ENCODE measurements around the gene UHRF1.

The UHRF1 gene

GRCh38 chr19:4991996-4992698, 82.8 kb downstream of the UHRF1 start:
- DNase-seq = no peak

DNA sequence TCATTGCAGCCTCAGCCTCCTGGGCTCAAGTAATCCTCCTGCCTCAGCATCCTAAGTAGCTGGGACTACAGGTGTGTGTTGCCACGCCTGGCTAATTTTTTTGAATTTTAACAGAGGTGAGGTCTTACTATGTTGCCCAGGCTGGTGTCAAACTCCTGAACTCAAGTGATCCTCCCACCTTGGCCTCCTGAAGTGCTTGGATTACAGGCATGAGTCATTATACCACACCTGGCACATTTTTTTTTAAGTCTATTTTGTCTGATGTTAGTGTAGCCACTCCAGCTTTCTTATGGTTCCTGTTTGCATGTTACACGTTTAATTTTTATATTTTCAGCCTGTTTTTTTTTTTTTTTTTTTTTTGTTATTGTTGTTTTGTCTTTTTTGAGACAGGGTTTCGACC, 84.4 kb downstream of the UHRF1 start:
- DNase-seq = no peak

GRCh38 chr19:4996701-4997100, 87.4 kb downstream of the UHRF1 start:
- no peak for DNase-seq

GRCh38 chr19:4997297-4997696, 88.0 kb downstream of the UHRF1 start:
- no peak for DNase-seq

- DNase-seq = no peak
Measured at GRCh38 chr19:5000120-5000611, 90.9 kb downstream of the UHRF1 start.

DNA sequence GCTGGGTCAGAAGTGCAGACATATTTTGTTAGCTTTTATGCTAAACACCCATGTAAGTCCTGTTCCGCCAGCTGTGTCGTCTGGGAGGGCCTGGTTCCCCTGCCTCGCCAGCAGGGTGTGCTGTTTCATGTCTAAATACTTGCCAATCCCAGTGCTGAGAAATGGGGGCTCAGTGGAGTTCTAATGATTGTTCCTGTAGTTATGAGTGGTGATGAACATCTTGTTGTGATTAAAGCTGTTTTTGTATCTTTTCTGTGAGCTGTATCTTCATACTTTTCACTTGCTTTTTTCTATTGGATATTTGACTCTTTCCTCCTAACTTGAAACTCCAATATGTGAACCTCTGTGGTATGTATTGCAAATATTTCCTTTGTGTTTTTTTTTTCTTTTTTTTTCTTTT, 92.3 kb downstream of the UHRF1 start:
- no peak for DNase-seq

DNA sequence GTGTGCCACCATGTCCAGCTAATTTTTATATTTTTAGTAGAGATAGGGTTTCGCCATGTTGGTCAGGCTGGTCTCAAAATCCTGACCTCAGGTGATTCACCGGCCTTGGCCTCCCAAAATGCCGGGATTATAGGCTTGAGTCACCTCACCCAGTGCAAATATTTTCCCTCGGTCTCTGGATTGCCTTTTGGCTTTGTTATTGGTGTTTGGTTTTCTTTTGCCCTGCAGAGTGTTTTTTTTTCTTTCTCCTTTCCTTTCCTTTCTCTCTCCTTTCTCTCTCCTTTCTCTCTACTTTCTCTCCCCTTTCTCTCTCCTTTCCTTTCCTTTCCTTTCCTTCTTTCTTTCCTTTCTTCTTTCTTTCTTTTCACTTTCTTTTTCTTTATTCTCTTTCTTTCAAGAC, 92.8 kb downstream of the UHRF1 start:
- DNase-seq = no peak

DNA sequence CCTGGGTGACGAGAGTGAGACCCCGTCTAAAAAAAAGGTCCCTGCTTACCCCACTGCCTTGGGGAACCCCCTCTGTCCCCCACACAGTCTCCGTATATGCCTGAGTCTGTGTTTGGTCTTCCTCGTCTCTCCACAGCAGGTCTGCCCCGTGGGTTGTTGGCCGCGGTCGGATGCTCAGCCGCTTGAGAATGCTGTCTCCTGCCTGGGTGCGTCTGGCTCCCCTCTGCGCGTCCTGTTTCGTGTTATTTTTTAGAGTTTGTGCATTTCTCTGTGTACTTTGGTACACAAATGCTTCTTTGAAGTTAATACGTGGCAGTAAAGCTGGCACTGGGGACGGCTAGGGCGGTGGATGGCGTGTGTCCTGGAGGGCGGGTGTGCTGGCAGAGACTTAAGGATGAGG, 94.5 kb downstream of the UHRF1 start:
- DNase-seq = no peak

DNA sequence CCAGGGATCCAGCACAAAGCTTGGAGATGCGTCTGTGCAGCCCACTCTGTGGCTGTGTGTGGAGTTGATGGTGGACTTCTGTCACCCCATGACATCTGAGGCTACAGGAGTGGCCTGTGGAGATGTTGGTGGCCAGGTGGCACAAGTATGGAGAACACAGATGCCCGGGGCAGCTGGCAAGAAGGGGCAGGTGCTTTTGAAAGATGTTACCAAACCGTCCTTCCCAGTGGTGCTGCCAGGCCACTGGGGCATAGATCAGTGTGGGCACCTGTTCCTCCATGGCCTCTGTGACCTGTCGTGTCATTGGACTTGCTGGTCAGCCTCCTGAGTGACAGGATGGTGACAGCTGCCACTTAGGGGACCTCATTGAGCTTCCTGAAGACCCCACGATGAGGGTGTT, 95.8 kb downstream of the UHRF1 start:
- no peak for DNase-seq

DNA sequence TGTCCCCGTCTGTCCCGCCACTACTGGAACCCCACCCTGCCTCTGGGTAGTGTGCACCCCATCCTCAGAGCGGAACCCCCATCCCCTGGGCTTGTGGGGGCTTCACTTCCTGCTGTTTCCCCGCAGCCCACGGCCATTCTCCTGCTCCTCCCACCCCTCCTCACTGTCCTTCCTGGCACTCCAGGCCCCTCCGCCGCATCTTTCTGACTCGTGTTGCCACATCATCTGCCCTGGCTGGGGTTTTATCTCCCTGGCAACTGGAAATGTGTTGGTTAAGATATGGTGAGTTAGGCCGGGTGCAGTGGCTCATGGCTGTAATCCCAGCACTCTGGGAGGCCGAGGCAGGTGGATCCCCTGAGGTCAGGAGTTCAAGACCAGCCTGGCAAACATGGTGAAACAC, 96.9 kb downstream of the UHRF1 start:
- no peak for DNase-seq

DNA sequence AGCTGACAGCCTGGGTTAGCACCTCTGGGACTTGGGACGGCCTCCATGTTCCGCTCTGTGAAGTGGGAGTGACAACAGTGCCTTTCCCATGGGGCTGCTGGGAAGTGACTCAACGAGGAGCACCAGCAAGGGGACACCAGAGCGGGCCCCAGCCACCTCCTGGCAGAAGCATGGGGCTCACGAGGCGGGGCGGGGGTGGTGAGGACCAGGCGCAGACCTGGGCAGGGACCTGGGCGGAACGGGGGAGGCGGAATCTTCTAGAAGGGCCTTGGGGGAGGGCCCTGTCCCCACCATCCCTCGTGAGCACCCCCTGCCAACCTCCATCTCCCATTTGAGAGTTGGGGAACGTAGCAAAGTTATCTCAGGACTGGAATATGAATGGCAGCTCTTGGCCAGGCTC, 97.5 kb downstream of the UHRF1 start:
- no peak for DNase-seq
